ENCODE results near the gene USP44. TPM values are rescaled to one million over a fixed set of nuclear protein-coding genes. Genes with fewer than 3 reads are reported as not detected.

USP44 gene
- polyA plus RNA-seq, 1 donor from 2014 or later, result 3.7 TPM

- Histone ChIP-seq H3K4me3 (ENCODE audit: low read length) (no peak overlapping the region), H3K9me2 (ENCODE audit: insufficient read depth, low read length) (no peaks in the 10 kb centered on the region), H3K27me3 (ENCODE audit: insufficient read depth, low read depth, low read length) (peaks cover 14% of the 10 kb centered on the region), H3K36me3 (ENCODE audit: insufficient read depth, low read length) (no peaks in the 10 kb centered on the region), H3K9ac (ENCODE audit: low read length) (no peak overlapping the region), H4K20me1 (ENCODE audit: insufficient read depth) (no peaks in the 10 kb centered on the region), H3K4me2 (ENCODE audit: low read length) (no peak overlapping the region), H3F3A (ENCODE audit: insufficient read depth, low read length, poor library complexity, severe bottlenecking) (peaks cover 3% of the 10 kb centered on the region), H2AFZ (ENCODE audit: low read depth, low read length) (no peak overlapping the region), H3K27ac (ENCODE audit: low read length) (no peak overlapping the region), H3K79me2 (replicated peaks; ENCODE audit: insufficient read depth, low read length) (peaks cover 6% of the 10 kb centered on the region), H3K9me3 (ENCODE audit: low read length) (no peaks in the 10 kb centered on the region)
- no peak for TF ChIP-seq RAD21 (conservative IDR thresholded peaks at IDR 0.05)
- no peak for TF ChIP-seq MXI1 (conservative IDR thresholded peaks at IDR 0.05; ENCODE audit: poor library complexity, severe bottlenecking)
- no peak for TF ChIP-seq POLR2AphosphoS5 (IDR thresholded peaks at IDR 0.05)
- no peak for TF ChIP-seq EP300 (conservative IDR thresholded peaks at IDR 0.05; ENCODE audit: poor library complexity, severe bottlenecking)
- TF ChIP-seq REST (IDR thresholded peaks at IDR 0.05; ENCODE audit: borderline replicate concordance), result no peak
- no peak for TF ChIP-seq TAF1 (IDR thresholded peaks at IDR 0.05; ENCODE audit: low read depth)
- no peak for TF ChIP-seq CTCF (IDR thresholded peaks at IDR 0.05; ENCODE audit: poor library complexity, severe bottlenecking)
- TF ChIP-seq EZH2 (IDR thresholded peaks at IDR 0.05; ENCODE audit: borderline replicate concordance, insufficient read depth, low read length, poor library complexity, severe bottlenecking), result no peak
- TF ChIP-seq SMC3 (conservative IDR thresholded peaks at IDR 0.05; ENCODE audit: poor library complexity), result no peak
Observed at GRCh38 chr12:95544756-95545155, 6.5 kb downstream of the USP44 start.

- no peaks in the 10 kb centered on the region for H3K9me3 ChIP-seq (ENCODE audit: low read length)
- H3K4me2 ChIP-seq (ENCODE audit: low read length), result no peak overlapping the region
- no peaks in the 10 kb centered on the region for H3K36me3 ChIP-seq (ENCODE audit: insufficient read depth, low read length)
- H3K9me2 ChIP-seq (ENCODE audit: insufficient read depth, low read length), result no peaks in the 10 kb centered on the region
- peaks cover 14% of the 10 kb centered on the region for H3K27me3 ChIP-seq (ENCODE audit: insufficient read depth, low read depth, low read length)
- no peaks in the 10 kb centered on the region for H4K20me1 ChIP-seq (ENCODE audit: insufficient read depth)
- H2AFZ ChIP-seq (ENCODE audit: low read depth, low read length), result no peak overlapping the region
- H3K4me3 ChIP-seq (ENCODE audit: low read length), result no peak overlapping the region
- H3F3A ChIP-seq (ENCODE audit: insufficient read depth, low read length, poor library complexity, severe bottlenecking), result no peaks in the 10 kb centered on the region
- no peak overlapping the region for H3K27ac ChIP-seq (ENCODE audit: low read length)
- H3K9ac ChIP-seq (ENCODE audit: low read length), result no peak overlapping the region
- TF ChIP-seq RAD21 (conservative IDR thresholded peaks at IDR 0.05) (no peak), EZH2 (IDR thresholded peaks at IDR 0.05; ENCODE audit: borderline replicate concordance, insufficient read depth, low read length, poor library complexity, severe bottlenecking) (no peak), SMC3 (conservative IDR thresholded peaks at IDR 0.05; ENCODE audit: poor library complexity) (no peak)
- peaks cover 6% of the 10 kb centered on the region for H3K79me2 ChIP-seq (replicated peaks; ENCODE audit: insufficient read depth, low read length)
Observed at GRCh38 chr12:95543305-95543704, 8.0 kb downstream of the USP44 start.

GRCh38 chr12:95541436-95541835, 9.8 kb downstream of the USP44 start:
- no peaks in the 10 kb centered on the region for H3K36me3 ChIP-seq (ENCODE audit: insufficient read depth, low read length)
- H4K20me1 ChIP-seq (ENCODE audit: insufficient read depth), result no peaks in the 10 kb centered on the region
- H3K9ac ChIP-seq (ENCODE audit: low read length), result no peak overlapping the region
- H3F3A ChIP-seq (ENCODE audit: insufficient read depth, low read length, poor library complexity, severe bottlenecking), result no peaks in the 10 kb centered on the region
- no peaks in the 10 kb centered on the region for H3K9me2 ChIP-seq (ENCODE audit: insufficient read depth, low read length)
- H2AFZ ChIP-seq (ENCODE audit: low read depth, low read length), result no peak overlapping the region
- H3K27me3 ChIP-seq (ENCODE audit: insufficient read depth, low read depth, low read length), result no peaks in the 10 kb centered on the region
- no peaks in the 10 kb centered on the region for H3K9me3 ChIP-seq (ENCODE audit: low read length)
- peaks cover 3% of the 10 kb centered on the region for H3K79me2 ChIP-seq (replicated peaks; ENCODE audit: insufficient read depth, low read length)
- TF ChIP-seq CTCF (IDR thresholded peaks at IDR 0.05; ENCODE audit: poor library complexity, severe bottlenecking) (no peak), EZH2 (IDR thresholded peaks at IDR 0.05; ENCODE audit: borderline replicate concordance, insufficient read depth, low read length, poor library complexity, severe bottlenecking) (no peak), MXI1 (conservative IDR thresholded peaks at IDR 0.05; ENCODE audit: poor library complexity, severe bottlenecking) (no peak), TAF1 (IDR thresholded peaks at IDR 0.05; ENCODE audit: low read depth) (no peak), POLR2AphosphoS5 (IDR thresholded peaks at IDR 0.05) (no peak), EP300 (conservative IDR thresholded peaks at IDR 0.05; ENCODE audit: poor library complexity, severe bottlenecking) (no peak), SMC3 (conservative IDR thresholded peaks at IDR 0.05; ENCODE audit: poor library complexity) (no peak), RAD21 (conservative IDR thresholded peaks at IDR 0.05) (no peak)
- no peak overlapping the region for H3K4me2 ChIP-seq (ENCODE audit: low read length)
- no peak overlapping the region for H3K4me3 ChIP-seq (ENCODE audit: low read length)
- H3K27ac ChIP-seq (ENCODE audit: low read length), result no peak overlapping the region

Data from neural cell (in vitro differentiated cells).